ENCODE results near the gene TAS1R2.
"Not testable (repeated sequence)": the region's sequence is repeated elsewhere in the genome, so short reads cannot be mapped to it uniquely, and the experiment has no call there.

TAS1R2 gene

GRCh38 chr1:18874036-18874435 is 14.6 kb upstream of the TAS1R2 start:
- TF ChIP-seq, protein P1, sequence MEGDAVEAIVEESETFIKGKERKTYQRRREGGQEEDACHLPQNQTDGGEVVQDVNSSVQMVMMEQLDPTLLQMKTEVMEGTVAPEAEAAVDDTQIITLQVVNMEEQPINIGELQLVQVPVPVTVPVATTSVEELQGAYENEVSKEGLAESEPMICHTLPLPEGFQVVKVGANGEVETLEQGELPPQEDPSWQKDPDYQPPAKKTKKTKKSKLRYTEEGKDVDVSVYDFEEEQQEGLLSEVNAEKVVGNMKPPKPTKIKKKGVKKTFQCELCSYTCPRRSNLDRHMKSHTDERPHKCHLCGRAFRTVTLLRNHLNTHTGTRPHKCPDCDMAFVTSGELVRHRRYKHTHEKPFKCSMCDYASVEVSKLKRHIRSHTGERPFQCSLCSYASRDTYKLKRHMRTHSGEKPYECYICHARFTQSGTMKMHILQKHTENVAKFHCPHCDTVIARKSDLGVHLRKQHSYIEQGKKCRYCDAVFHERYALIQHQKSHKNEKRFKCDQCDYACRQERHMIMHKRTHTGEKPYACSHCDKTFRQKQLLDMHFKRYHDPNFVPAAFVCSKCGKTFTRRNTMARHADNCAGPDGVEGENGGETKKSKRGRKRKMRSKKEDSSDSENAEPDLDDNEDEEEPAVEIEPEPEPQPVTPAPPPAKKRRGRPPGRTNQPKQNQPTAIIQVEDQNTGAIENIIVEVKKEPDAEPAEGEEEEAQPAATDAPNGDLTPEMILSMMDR (IDR thresholded peaks at IDR 0.05; ENCODE audit: insufficient read depth, low read length, missing control alignments): no peak
- POLR2A ChIA-PET: interaction anchor here (1.0 kb wide), 1 partner anchor 11 kb away, joined by 3 read pairs; no protein-coding TSS in a partner anchor

DNA sequence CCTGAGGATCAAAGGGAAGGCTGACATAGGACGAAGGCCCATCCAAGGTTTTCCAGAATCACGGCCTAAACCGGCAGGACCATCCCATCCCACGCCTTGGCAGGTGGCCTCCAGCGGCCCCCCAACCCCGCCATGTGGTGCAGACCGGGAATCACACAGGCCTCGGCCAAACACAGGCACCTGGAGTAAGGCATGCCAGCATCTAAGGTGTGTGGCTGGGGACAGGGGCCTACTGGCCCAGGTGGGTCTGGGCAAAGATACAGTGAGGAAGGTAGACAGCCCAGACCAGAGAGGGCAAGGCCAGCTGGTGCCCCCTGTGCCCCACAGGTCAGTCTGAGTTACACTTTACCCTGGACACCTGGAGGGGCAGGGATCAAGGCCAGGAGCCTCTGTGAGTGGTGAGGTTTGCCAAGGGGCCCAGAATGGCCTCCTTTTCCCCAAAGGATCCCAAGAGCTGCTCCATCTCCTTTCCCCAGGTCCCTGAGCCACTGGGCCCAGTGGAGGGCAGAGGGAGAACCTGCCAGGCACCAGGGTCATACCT is 12.7 kb upstream of the TAS1R2 start:
- TF ChIP-seq, protein P1 (IDR thresholded peaks at IDR 0.05; ENCODE audit: insufficient read depth, low read length, missing control alignments): no peak
- ChIA-PET CTCF (interaction anchor here (1.0 to 6.0 kb wide), 5 partner anchors 9 to 278 kb away, joined by 3 to 95 read pairs (median 6); no protein-coding TSS in a partner anchor), POLR2A (interaction anchor here (0.7 kb wide), 1 partner anchor 35 kb away, joined by 3 read pairs; no protein-coding TSS in a partner anchor)
- no peak for DNase-seq (ENCODE audit: low read depth, low spot score)
- H3K4me3 ChIP-seq (ENCODE audit: low read depth, low read length): no peak overlapping the region

More at GRCh38 chr1:18874036-18874435, 14.6 kb upstream of the TAS1R2 start:
- no peak overlapping the region for H3K4me3 ChIP-seq (ENCODE audit: low read depth, low read length)
- CTCF ChIA-PET: interaction anchor here (1.0 to 6.0 kb wide), 17 partner anchors 8 to 292 kb away, joined by 3 to 95 read pairs (median 4); partner anchors contain the start of gene ALDH4A1
- DNase-seq (ENCODE audit: low read depth, low spot score): no peak

DNA sequence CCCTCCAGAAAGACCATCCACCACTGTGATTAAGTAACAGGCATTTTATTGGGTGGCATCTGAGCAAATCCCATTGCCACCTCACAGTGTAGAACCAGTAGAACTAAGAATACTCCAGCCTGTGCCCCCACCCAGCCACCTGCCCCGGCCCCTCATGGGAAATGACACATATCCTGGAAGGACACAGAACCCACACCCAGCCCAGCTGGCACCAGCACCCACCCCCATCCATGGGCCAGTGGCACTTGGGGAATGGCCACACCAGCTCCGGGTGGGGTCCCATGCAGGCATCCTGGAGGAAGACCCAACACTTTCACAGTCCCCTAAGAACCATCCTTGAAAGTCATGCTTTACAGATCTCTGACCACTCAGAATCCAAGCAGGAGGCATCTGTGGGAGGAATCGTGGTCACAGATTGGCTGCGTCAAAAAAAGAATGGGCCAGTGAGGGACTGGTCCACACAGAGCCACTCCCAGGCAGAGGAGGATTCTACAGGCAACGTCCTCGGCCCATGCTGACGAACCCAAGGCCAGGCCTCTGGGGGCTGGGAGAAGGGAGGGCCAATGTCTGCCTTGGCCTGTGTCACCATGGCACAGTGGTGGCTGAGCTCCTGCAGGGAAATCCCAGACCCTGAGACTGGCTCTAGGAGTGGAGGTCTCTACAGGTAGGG is 12.1 kb upstream of the TAS1R2 start:
- CTCF ChIA-PET: interaction anchor here (1.0 to 6.0 kb wide), 3 partner anchors 10 to 274 kb away, joined by 3 to 95 read pairs (median 6); no protein-coding TSS in a partner anchor
- DNase-seq (ENCODE audit: low read depth, low spot score): no peak
- H3K4me3 ChIP-seq (ENCODE audit: low read depth, low read length): no peak overlapping the region
- TF ChIP-seq, protein P1 (IDR thresholded peaks at IDR 0.05; ENCODE audit: insufficient read depth, low read length, missing control alignments): no peak
- POLR2A ChIA-PET: no interaction called here

- CTCF ChIA-PET: interaction anchor here (1.8 to 6.0 kb wide), 3 partner anchors 13 to 273 kb away, joined by 6 to 95 read pairs (median 8); no protein-coding TSS in a partner anchor
- no peak for DNase-seq (ENCODE audit: low read depth, low spot score)
- TF ChIP-seq, protein P1 (IDR thresholded peaks at IDR 0.05; ENCODE audit: insufficient read depth, low read length, missing control alignments): no peak
- no peak overlapping the region for H3K4me3 ChIP-seq (ENCODE audit: low read depth, low read length)
- POLR2A ChIA-PET: no interaction called here
These were observed 11.5 kb upstream of the TAS1R2 start for GRCh38 chr1:18870957-18871356.

- CTCF ChIA-PET: interaction anchor here (1.8 to 2.0 kb wide), 2 partner anchors 14 to 273 kb away, joined by 6 to 8 read pairs; no protein-coding TSS in a partner anchor
- POLR2A ChIA-PET; DNase-seq (ENCODE audit: low read depth, low spot score); H3K4me3 ChIP-seq (ENCODE audit: low read depth, low read length): not testable (repeated sequence)
These were observed 11.1 kb upstream of the TAS1R2 start for GRCh38 chr1:18870595-18870865.

- ChIA-PET POLR2A (no interaction called here), CTCF (interaction anchor here (1.3 to 2.0 kb wide), 3 partner anchors 14 to 273 kb away, joined by 3 to 8 read pairs (median 6); no protein-coding TSS in a partner anchor)
- DNase-seq (ENCODE audit: low read depth, low spot score): no peak
- H3K4me3 ChIP-seq (ENCODE audit: low read depth, low read length): no peak overlapping the region
- TF ChIP-seq, protein P1 (IDR thresholded peaks at IDR 0.05; ENCODE audit: insufficient read depth, low read length, missing control alignments): no peak
These were observed 10.6 kb upstream of the TAS1R2 start for GRCh38 chr1:18869847-18870594.

Data from AG04449 (cell line).